GM18526 (cell line): Measurements from ENCODE around the gene CD274.

Source experiments
- POLR2A ChIP-seq: IDR thresholded peaks from 3 replicates; pipeline ENCODE4 v1.6.1; 2011; ENCODE audit not compliant: insufficient read length; ENCODE audit errors: extremely low read depth

The CD274 gene

DNA sequence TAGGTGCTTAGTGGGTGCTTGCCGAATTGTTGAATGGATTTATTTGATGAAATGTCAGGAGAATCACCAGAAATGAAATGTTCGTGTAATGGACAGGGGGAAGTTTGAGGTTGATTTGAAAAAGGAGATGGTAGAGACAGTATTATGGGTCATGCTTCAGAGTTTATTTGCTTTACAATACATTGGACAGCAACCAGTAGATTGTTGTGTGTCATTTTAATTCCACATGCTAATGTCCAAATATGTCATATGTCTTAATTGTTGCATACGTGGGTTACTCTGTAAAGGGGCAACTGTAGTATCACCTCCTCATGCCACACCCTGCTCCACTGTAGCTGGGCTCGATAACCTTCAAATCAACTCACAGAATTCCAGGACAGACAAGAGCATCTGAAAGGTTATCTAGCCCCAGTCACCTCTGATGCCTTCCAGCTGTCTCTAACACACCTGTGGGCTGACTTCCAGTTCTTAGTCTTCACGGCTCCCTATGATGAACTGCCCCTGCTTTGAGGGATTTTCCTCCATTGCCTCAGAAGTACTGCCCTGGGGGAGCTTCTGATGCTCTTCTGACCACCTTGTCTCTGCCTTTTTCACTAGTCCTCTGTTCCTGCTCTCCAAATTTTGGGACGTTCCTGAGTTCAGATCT lies 61.7 kb downstream of the CD274 start:
- no peak for TF ChIP-seq POLR2A

DNA sequence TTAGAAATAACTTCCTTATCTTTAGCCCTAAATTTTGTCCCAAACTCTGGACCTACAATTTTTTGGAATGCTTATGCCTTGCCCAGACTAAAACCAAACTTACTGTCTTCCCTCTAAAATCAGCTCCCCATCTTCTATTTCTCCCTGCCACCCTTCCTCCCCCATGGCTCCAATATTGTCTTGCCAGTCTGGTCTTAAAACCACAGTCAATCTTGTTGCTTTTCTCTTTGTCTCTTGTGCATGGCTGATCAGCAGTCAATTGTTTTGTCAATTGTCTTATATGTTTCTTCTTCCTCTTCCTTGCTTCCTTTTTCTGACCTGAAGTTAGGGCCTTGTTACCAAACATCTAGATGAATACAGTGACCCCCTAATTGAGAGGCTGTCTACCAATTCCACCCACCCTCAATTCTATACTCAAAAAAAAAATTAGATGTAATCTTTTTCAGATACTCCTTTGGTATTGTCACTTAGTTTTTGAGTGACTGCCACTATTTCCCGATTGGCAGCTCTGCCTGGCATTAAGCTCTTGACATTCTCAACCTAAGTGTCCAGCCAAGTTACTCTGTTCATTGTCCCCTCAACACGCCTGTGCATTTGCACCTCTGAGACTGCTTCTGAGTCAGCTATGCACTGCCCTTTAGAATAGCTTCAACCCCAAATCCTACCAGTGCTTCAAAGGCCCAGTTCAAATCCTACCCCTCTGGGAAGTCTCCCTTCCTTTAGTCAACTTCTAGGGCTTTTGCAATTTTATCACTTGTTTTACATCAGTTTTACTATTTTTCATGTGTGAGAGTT lies 62.5 kb downstream of the CD274 start:
- no peak for TF ChIP-seq POLR2A

- TF ChIP-seq POLR2A = no peak
These were observed 63.7 kb downstream of the CD274 start for GRCh38 chr9:5513966-5514616.

- no peak for TF ChIP-seq POLR2A
These were observed 64.4 kb downstream of the CD274 start for GRCh38 chr9:5514617-5515260.

DNA sequence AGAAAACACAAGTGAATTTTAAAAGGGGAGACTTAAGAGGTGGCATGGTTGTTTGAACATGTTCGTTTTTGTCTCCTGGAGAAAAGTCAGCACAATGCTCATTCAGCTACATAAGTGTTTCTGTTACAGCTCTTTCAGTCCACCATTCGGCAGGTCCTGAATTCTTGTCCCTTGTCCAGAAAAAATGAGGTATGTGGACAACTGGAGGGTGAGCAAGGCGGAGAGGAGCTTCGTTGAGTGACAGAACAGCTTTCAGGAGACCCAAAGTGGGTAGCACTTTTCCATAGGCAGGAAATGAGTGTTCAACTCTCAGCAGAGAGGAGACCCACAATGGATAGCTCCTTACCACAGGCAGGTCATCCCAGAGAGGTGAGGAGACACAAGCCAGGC lies 64.9 kb downstream of the CD274 start:
- no peak for TF ChIP-seq POLR2A

DNA sequence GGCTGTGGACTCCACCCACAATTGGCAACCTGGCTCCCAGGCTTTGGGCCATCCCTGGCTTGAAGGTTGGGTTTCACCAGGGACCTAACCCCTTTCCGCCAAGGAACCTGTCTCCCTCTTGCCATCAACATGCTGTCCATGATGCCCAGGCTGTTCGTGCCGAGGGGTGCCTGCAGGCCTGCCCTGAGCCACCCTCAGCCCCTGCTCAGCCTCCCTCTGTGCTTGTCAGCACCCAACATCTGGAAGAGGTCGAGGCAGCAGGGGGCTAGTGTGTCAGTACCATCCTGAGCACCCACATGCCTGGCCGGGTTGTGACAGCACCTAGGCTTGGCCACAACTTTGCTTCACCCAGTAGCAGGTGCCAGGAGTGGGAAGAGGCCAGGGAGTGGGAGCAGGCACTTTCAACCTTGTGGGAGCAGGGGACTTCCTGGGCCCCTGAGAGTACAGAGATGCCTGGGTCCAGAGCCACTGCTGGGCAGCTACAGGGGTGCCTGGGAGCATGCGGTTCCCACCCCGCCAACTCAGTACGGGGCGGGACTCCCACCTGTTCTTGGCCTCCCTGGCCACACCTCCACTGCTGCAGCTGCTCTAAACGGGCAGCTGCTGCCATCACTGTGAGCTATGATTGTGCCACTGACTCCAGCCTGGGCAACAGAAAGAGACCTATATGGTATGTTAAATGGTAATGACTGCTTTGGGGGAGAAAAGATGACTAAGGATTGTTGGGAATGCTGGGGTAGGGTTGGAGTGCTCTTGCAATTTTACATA lies 66.3 kb downstream of the CD274 start:
- TF ChIP-seq POLR2A = no peak

DNA sequence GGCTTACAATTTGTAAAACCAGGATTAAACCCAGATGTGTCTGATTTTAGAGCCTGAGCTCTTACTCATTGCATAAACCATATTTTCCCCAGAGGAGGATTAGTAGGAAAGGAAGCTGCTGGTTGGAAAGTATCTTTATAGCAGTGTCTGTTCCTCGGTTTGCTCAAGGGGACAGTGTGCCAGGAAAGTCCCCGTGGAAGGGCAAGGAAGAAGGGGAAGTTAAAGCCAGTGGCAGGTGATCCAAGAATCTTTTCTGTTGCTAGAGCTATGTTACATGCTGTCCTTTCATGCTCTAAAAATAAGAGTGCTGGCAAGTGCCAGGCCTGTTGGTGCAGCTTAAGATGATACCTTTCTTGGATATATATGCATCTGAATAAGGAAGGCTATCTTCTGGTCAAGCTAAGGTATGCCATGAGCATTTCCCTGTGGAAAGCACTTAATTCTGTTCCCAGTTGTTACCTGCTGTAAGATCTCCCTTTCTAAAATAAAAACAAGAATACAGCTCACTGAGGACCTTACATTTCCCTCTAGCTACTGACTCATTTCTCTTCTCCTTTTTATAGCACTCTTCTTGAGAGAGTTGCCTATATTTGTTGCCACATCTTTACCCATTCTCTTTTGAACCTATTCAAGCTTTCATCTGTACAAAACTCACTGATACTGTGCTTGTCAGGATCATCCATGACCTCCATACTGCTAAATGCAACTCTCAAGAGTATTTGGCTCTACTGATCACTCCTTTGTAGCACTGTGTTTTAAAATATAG lies 68.0 kb downstream of the CD274 start:
- TF ChIP-seq POLR2A = no peak

DNA sequence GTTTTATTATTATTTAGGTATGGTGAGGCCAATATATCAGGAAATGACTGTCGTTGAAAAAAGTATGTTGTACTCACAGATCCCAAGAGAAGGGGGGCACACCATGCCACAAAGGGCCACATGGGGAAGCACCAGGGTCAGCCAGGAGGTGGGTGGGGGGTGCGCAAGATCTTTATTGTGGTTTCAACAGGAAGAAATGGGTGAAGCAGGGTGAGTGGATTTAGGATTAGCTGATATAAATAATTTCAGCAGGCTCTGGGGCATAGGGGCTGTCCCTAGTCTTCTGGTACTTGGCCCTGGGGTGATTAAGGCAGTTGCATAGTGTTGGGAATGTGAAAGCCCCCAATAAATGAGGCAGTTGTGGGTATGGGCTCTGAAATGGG lies 68.6 kb downstream of the CD274 start:
- TF ChIP-seq POLR2A = no peak
